ENCODE measurements around the gene SRR.
A peak's percentile ranks its signal among the peaks of the same experiment; 100 is the strongest.

The SRR gene

DNA sequence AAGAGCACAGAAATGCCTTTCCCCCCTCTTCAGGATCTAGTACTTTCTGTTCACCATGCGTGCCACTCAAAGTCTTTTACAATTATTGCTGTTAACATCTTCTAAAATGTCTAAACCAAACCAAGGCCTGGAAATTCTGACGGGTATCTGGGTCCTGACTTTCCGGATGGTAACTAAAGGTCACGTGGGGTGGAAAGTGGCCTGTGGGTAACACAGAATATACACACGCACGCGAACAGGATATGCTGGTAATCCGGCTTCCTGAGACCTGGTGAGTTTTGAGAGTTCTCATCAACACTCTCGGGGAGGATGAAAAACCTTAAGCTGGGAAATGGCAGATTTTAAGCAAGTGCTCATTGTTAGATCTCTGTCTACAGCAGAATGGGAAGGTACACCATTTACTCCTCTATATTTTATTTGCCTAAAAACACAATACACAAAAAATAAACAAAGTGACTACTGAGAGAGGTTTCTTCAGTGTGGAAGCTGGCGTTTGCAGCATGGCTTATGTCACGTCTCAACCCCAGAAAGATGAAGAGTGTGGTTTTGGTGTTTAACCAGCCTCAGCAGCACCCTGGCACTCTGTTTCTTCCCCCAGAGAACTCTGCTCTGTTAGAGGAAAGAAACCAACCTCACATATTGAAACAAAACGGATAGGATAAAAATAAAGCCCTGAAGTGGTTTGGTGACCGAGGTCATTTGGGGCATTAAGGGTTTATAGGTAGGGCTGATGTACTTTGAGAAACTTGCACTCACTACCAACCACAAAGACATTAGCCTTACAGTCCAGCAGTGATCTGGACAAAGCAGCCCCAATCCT, 37.5 kb upstream of the SRR start:
- H3K4me3 ChIP-seq (replicated peaks; ENCODE audit: low read depth, low read length): no peak overlapping the region
- no peak for DNase-seq (ENCODE audit: low read depth)
- TF ChIP-seq, protein P1, sequence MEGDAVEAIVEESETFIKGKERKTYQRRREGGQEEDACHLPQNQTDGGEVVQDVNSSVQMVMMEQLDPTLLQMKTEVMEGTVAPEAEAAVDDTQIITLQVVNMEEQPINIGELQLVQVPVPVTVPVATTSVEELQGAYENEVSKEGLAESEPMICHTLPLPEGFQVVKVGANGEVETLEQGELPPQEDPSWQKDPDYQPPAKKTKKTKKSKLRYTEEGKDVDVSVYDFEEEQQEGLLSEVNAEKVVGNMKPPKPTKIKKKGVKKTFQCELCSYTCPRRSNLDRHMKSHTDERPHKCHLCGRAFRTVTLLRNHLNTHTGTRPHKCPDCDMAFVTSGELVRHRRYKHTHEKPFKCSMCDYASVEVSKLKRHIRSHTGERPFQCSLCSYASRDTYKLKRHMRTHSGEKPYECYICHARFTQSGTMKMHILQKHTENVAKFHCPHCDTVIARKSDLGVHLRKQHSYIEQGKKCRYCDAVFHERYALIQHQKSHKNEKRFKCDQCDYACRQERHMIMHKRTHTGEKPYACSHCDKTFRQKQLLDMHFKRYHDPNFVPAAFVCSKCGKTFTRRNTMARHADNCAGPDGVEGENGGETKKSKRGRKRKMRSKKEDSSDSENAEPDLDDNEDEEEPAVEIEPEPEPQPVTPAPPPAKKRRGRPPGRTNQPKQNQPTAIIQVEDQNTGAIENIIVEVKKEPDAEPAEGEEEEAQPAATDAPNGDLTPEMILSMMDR (IDR thresholded peaks at IDR 0.05; ENCODE audit: low read length, missing control alignments): no peak

DNA sequence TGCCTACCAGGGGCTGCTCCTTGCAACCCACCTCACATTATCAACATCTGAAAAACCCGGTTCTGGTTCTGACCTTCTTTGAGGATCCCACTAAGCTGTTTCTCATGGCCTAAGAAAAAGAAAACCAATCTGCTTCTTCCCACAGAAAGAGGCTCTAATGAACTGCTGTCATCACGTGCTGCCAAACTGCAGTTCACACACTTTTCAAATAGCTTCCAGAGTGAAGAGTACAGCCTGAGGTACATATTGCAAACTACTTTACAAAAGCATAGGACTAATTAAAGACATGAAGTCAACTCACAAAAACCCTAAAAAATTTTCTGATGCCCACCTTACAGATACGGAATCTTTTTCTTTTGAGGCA, 36.9 kb upstream of the SRR start:
- TF ChIP-seq, protein P1 (IDR thresholded peaks at IDR 0.05; ENCODE audit: low read length, missing control alignments): no peak
- no peak overlapping the region for H3K4me3 ChIP-seq (replicated peaks; ENCODE audit: low read depth, low read length)
- DNase-seq (ENCODE audit: low read depth): no peak

DNA sequence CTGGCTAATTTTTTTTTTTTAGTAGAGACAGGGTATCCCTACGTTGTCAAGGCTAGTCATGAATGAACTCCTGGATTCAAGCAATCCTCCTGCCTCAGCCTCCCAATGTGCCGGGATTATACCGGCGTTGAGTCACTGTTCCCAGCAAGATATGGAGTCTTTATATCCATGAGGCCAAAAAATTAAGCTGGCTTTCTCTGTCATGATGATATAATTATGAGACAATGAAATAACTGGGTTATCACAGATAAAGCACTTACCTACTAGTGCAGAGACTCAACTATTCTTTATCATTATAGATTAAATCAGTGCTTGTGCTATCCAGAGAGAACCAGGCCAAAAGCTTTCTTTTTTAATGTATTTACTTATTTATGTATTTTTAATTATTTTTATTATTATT, 36.4 kb upstream of the SRR start:
- no peak overlapping the region for H3K4me3 ChIP-seq (replicated peaks; ENCODE audit: low read depth, low read length)
- TF ChIP-seq, protein P1 (IDR thresholded peaks at IDR 0.05; ENCODE audit: low read length, missing control alignments): no peak

DNA sequence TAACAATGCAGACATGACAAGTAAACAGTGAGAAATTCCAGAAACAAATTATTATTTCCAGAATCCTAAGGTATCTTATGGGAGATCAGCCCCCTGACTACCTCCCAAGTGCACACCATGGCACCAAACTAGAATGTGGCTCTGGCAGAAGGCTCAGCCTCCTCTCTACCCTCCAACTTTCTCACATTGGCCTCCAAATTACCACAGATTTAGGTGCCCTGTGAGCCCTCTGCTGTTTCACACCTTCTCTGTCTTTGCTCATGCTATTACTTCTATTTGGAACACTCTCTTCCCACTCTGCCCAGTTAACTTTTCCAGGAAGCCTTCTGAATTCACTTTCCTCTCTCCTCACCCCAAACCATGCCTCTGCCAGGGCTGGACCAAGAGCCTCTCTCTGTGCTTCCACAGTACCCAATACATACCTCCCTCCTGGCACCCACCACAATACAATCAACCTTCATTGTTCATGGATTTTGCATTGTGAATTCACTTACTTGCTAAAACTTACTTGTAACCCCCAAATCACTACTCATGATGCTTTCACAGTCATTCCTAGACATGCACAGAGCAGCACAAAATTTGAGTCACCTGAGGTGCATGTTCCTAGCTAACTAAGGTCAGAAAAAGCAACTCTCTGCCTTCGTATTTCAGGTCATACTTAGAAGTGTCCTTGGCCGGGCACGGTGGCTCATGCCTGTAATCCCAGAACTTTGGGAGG, 31.6 kb upstream of the SRR start:
- DNase-seq (ENCODE audit: low read depth): no peak
- TF ChIP-seq, protein P1 (IDR thresholded peaks at IDR 0.05; ENCODE audit: low read length, missing control alignments): no peak
- H3K4me3 ChIP-seq (replicated peaks; ENCODE audit: low read depth, low read length): no peak overlapping the region

More for the DNA sequence above, 36.4 kb upstream of the SRR start:
- DNase-seq (ENCODE audit: low read depth): peak; percentile 26

DNA sequence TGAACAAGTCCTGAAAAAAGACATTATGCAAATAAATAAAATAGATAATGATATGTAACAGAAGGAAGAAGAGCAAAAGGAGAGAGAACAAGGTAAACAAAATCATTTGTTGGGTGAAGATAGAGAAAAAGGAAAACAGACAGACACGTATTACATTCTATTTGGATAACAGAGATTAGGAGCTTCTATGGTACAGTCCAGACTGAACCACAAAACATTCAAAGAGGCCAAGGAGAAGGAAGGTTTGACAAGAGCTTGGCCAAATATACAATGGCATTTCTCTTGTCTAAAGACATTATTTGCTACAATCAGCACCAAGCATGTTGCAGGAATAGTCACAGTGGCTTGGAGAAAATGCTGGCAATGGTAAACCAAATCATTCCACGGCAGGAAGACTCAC, 29.3 kb upstream of the SRR start:
- DNase-seq (ENCODE audit: low read depth): no peak
- TF ChIP-seq, protein P1 (IDR thresholded peaks at IDR 0.05; ENCODE audit: low read length, missing control alignments): no peak
- H3K4me3 ChIP-seq (replicated peaks; ENCODE audit: low read depth, low read length): no peak overlapping the region

DNA sequence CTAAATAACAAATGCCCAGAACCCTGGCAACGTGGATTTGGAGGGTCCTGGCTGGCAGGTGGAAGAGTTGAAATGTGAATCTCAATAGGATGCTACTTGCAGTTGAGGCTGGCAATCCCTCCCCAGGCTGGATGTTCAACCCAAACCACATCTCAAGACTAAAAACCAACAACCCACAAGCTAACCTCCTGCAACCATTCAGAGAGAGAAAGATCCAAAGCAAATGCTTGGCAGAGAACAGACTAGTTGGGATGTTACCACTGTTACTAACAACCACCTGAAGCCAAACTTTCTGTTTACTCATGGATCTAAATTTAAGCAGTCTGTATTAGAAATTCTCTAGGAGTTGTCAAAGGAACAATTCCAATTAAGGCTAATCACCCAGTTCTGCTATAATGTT, 28.0 kb upstream of the SRR start:
- TF ChIP-seq, protein P1 (IDR thresholded peaks at IDR 0.05; ENCODE audit: low read length, missing control alignments): no peak

More for the DNA sequence above, 28.0 kb upstream of the SRR start:
- no peak overlapping the region for H3K4me3 ChIP-seq (replicated peaks; ENCODE audit: low read depth, low read length)
- no peak for DNase-seq (ENCODE audit: low read depth)
